Ovary (tissue), 3 donors: ENCODE data around the gene ZMIZ1.

Experiments
- EP300 ChIP-seq: sonication (generic); formaldehyde crosslinking; IDR thresholded peaks from one replicate; pipeline ENCODE4 v1.6.1; 2017; ENCODE audit warnings: antibody characterized with exemption
- TF ChIP-seq, protein P1 (sequence below), 3 donors: fragments of 450-650 bp in 2 of 3; fragments of 200-600 bp in 1 of 3; IDR thresholded peaks; one replicate each; pipeline versions ENCODE4 v1.5.1 to v1.8.0; 2016 to 2022; ENCODE audit warnings: antibody characterized with exemption in 3 of 3, mild to moderate bottlenecking in 1 of 3
- donor health status: DM: no; HTN: no; CAD: no.

DNA sequence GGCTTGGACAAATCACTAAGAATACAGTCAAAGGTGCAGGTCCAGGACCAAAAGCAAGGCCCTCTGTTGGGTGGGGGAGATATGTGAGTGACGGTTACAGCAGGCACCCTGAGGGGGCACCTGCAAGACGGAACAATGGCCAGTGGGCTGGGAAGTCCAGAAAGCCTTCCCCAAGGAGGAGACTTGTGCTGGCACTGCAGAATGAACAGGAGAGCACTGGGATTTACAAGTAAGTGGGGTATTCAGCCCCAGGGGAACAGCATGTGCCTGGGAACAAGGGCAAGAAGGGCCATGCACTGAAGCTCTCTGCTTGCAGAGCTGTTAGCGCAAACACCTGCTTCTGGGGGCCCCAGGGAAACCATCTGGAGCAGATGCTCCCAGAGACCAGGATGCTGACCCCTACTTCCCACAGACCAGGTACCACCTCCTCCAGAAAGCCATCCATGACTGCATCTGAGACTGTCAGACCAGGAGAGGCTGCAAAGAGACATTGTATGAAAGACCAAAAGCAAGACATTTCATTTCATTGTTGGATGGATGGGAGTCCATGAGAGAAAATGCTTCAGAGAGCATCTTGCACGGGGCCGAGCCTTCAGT is 24.6 kb upstream of the ZMIZ1 start:
- TF ChIP-seq, protein P1, sequence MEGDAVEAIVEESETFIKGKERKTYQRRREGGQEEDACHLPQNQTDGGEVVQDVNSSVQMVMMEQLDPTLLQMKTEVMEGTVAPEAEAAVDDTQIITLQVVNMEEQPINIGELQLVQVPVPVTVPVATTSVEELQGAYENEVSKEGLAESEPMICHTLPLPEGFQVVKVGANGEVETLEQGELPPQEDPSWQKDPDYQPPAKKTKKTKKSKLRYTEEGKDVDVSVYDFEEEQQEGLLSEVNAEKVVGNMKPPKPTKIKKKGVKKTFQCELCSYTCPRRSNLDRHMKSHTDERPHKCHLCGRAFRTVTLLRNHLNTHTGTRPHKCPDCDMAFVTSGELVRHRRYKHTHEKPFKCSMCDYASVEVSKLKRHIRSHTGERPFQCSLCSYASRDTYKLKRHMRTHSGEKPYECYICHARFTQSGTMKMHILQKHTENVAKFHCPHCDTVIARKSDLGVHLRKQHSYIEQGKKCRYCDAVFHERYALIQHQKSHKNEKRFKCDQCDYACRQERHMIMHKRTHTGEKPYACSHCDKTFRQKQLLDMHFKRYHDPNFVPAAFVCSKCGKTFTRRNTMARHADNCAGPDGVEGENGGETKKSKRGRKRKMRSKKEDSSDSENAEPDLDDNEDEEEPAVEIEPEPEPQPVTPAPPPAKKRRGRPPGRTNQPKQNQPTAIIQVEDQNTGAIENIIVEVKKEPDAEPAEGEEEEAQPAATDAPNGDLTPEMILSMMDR (IDR thresholded peaks at IDR 0.05), result no peak
- no peak for TF ChIP-seq EP300
